Stimulated activated CD8-positive, alpha-beta memory T cell treated with anti-CD3 and anti-CD28 coated beads, Interleukin-12 subunit alpha, Interleukin-12 subunit beta, amount 100 ng/mL, for 24 hours (primary cell): ENCODE measurements around the gene RPP21.
"Not testable (repeated sequence)": the region's sequence is repeated elsewhere in the genome, so short reads cannot be mapped to it uniquely, and the experiment has no call there.

Experiments
- DNase-seq: peaks from one replicate; pipeline ENCODE4 v3.0.0-alpha.2; 2020; ENCODE audit errors: extremely low read depth

Gene RPP21

GRCh38 chr6:30329331-30329730 is 15.6 kb upstream of the RPP21 start:
- no peak for DNase-seq

GRCh38 chr6:30331981-30332380 is 13.0 kb upstream of the RPP21 start:
- no peak for DNase-seq

DNA sequence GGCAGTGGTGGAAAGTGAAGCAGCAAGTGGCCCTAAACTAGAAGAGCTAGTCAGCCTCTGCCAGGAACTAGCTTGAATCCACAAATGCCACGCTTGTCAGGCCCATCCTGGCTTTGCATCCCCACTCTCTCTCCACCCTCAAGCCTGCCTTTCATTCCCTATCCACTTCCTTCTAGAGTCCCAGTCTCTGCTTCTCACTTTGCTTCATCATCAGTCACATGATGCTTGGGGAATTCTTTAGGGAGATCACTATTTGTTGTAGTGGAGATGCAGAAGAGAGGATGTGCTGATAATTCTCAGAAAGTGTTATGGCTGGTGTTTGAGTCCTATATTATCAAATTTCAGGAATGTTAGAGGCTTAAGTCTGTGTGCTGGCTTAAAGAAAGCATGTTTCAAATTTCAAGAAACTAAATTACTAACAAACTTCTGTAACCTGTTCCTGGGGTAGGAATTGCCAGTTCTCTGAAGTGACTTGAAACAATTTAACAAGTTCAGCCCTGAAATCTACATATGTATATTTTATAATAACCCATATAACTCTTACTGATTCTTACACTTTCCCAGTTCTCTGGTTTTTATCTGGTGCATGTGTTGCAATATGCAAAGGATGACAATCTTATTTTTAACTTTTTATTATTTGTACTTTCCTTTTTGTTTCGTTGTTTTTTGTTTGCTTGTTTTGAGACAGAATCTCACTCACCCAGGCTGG is 10.7 kb upstream of the RPP21 start:
- DNase-seq: no peak

DNA sequence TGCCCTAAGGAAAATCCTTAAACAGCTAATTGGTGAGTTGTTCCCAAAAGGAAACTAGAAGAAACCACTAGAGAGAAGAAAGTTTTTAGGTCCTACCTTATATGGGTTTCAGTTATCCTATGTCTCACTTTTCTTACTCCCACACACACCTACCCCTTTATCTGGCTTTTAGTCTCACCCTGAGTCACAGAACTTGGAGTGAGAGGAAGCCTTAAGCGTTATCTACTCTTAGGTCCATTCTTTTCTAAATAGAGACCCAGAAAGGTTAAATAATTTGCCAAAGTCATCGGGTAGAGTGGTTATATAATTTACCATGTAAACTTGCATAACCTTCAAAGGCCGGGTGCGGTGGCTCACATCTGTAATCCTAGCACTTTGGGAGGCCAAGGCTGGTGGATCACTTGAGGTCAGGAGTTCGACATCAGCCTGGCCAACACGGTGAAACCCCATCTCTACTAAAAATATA is 4.3 kb upstream of the RPP21 start:
- no peak for DNase-seq

- DNase-seq: no peak
Measured at GRCh38 chr6:30341218-30341617, 3.7 kb upstream of the RPP21 start.

GRCh38 chr6:30341728-30342127 is 3.2 kb upstream of the RPP21 start:
- no peak for DNase-seq

GRCh38 chr6:30344191-30344867 is 627 bp upstream of the RPP21 start:
- no peak for DNase-seq

DNA sequence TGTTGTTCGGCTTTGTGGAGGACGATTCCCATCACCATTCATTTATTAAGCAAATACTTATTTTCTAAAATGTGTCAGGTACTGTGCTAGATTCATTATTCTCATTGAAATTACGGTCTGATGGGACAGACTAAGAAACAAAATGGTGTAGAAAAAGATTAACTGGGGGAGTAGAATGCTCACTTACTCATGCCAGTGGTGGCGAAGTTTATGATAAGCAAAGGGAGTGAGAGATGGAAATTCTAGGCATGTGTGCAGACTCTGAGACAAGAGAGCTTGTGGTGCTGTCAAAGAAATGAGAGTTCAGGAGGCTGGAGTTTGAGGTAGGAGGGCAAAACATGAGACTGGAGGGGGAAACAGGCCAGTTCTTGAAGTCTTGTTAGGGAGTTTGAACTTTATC is 896 bp downstream of the RPP21 start:
- DNase-seq: no peak

- no peak for DNase-seq
Measured at GRCh38 chr6:30348957-30349356, 4.0 kb downstream of the RPP21 start.

- DNase-seq: no peak
Measured at GRCh38 chr6:30349421-30350177, 4.6 kb downstream of the RPP21 start.

DNA sequence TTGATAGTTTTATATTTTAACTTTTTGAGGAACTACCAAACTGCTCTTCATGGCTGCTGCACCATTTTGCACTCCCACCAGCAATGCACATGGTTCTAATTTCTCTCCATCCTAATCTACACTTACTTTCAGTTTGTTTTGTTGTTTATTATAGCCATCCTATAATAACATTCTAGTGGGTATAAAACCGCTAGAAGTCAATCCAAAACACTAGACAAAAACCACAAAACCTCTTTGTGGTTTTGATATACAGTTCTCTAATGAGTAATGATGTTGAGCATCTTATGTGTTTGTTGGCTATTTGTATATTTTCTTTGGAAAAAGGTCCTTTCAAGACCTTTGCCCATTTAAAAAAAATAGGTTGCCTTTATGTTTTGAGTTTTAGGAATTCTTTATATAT is 5.6 kb downstream of the RPP21 start:
- no peak for DNase-seq

GRCh38 chr6:30352550-30352949 is 7.6 kb downstream of the RPP21 start:
- no peak for DNase-seq

DNA sequence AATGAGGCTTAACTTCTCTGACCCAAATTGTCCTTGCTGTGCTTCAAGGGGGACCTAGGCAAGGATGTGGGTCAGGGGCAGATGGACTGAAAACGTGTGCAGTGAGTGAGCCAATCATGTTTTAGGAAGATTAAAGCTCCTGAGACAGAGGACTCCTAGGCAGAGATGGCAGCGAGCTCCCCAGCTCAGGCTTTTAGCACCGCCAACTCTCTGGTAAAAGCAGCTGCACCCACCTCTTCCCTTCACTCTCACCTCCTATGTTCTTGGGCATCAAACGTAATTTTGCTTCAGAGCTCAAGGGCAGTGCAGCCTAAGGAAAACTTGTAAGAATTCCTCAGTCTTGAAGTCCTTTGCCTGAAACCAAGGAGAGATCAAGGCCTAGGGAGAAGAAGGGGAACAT is 10.3 kb downstream of the RPP21 start:
- no peak for DNase-seq

- DNase-seq: no peak
Measured at GRCh38 chr6:30356536-30356935, 11.6 kb downstream of the RPP21 start.

GRCh38 chr6:30357678-30358540 is 13.0 kb downstream of the RPP21 start:
- DNase-seq: no peak

GRCh38 chr6:30359276-30359675 is 14.3 kb downstream of the RPP21 start:
- no peak for DNase-seq

GRCh38 chr6:30360139-30360538 is 15.2 kb downstream of the RPP21 start:
- no peak for DNase-seq

GRCh38 chr6:30361661-30362060 is 16.7 kb downstream of the RPP21 start:
- no peak for DNase-seq

DNA sequence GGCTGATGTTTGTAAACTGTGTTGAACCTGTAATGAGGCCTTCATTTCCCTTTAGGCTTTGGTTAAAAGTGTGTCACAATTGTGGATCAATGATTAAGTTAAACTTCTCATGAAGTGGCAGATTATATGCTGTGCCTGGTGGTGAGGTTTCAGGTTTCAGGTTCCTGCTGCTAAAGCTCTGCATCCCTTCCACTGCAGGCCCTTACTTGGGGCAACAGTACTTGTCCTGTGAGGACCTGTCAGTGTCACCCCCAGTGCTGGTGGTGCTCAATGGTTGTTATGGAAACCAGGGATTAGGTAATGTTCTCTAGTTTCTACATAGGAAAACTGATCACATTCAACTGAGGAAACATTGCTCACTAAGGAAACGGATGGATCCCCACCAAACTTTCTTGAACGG is 18.5 kb downstream of the RPP21 start:
- no peak for DNase-seq

GRCh38 chr6:30364591-30364990 is 19.6 kb downstream of the RPP21 start:
- no peak for DNase-seq

GRCh38 chr6:30369280-30369679 is 24.3 kb downstream of the RPP21 start:
- not testable (repeated sequence) for DNase-seq
